Measurements from ENCODE around the gene PCNX2.

The PCNX2 gene

GRCh38 chr1:233313434-233314155 is 18.1 kb upstream of the PCNX2 start:
- no peak for DNase-seq

GRCh38 chr1:233304489-233305102 is 9.1 kb upstream of the PCNX2 start:
- DNase-seq = no peak

GRCh38 chr1:233300326-233300725 is 4.8 kb upstream of the PCNX2 start:
- no peak for DNase-seq

- no peak for DNase-seq
Observed at GRCh38 chr1:233299450-233299849, 3.9 kb upstream of the PCNX2 start.

- no peak for DNase-seq
Observed at GRCh38 chr1:233295975-233296322, 424 bp upstream of the PCNX2 start.

GRCh38 chr1:233294913-233295236 is 650 bp downstream of the PCNX2 start:
- DNase-seq = no peak

- DNase-seq = no peak
Observed at GRCh38 chr1:233293556-233294446, 1.7 kb downstream of the PCNX2 start.

- no peak for DNase-seq
Observed at GRCh38 chr1:233290396-233291034, 5.0 kb downstream of the PCNX2 start.

- DNase-seq = no peak
Observed at GRCh38 chr1:233289676-233290075, 5.8 kb downstream of the PCNX2 start.

- DNase-seq = no peak
Observed at GRCh38 chr1:233282582-233282886, 13.0 kb downstream of the PCNX2 start.

- DNase-seq = no peak
Observed at GRCh38 chr1:233281711-233282581, 13.6 kb downstream of the PCNX2 start.

GRCh38 chr1:233279971-233280370 is 15.6 kb downstream of the PCNX2 start:
- no peak for DNase-seq

GRCh38 chr1:233278631-233279030 is 16.9 kb downstream of the PCNX2 start:
- DNase-seq = no peak

- no peak for DNase-seq
Observed at GRCh38 chr1:233277637-233278606, 17.6 kb downstream of the PCNX2 start.

GRCh38 chr1:233269656-233270055 is 25.9 kb downstream of the PCNX2 start:
- no peak for DNase-seq

- no peak for DNase-seq
Observed at GRCh38 chr1:233268389-233269022, 27.0 kb downstream of the PCNX2 start.

GRCh38 chr1:233261695-233262094 is 33.8 kb downstream of the PCNX2 start:
- no peak for DNase-seq

- no peak for DNase-seq
Observed at GRCh38 chr1:233261206-233261605, 34.3 kb downstream of the PCNX2 start.

GRCh38 chr1:233257786-233258185 is 37.7 kb downstream of the PCNX2 start:
- DNase-seq = no peak

GRCh38 chr1:233256789-233257188 is 38.7 kb downstream of the PCNX2 start:
- DNase-seq = no peak

GRCh38 chr1:233256191-233256590 is 39.3 kb downstream of the PCNX2 start:
- no peak for DNase-seq
